ENCODE measurements around the gene TIMM13. TPM values are rescaled to one million over a fixed set of nuclear protein-coding genes. Genes with fewer than 3 reads are reported as not detected.

TIMM13 gene
- 32.5 TPM for total RNA-seq

GRCh38 chr19:2427429-2428320 is at the start of gene TIMM13:
Gene TIMM13, minus strand, starts transcription at chr19:2427586. Its CDS starts 53 bp downstream, at chr19:2427533.

GRCh38 chr19:2475702-2476450 is 48.5 kb upstream of the TIMM13 start, which contains the start of gene GADD45B:
Gene GADD45B, plus strand, starts transcription at chr19:2476127. Its CDS starts 232 bp downstream, at chr19:2476359.

Other genes with a start within 250 kb of the TIMM13 start
- gene PLEKHJ1, start 191.3 kb downstream of the TIMM13 start, total RNA-seq: 56.4 TPM
- 57.7 TPM for gene SF3A2, start 190.8 kb downstream of the TIMM13 start, total RNA-seq
- gene AMH, start 178.3 kb downstream of the TIMM13 start, total RNA-seq: 0.82 TPM
- gene JSRP1, start 171.2 kb downstream of the TIMM13 start, total RNA-seq: 5.2 TPM
- 0.44 TPM for gene PEAK3, start 145.4 kb downstream of the TIMM13 start, total RNA-seq
- gene LINGO3, start 119.4 kb downstream of the TIMM13 start, total RNA-seq: 12.9 TPM
- 112 TPM for gene LSM7, start 99.0 kb downstream of the TIMM13 start, total RNA-seq
- gene SPPL2B, start 98.9 kb downstream of the TIMM13 start, total RNA-seq: 58.5 TPM
- 1.0 TPM for gene TMPRSS9, start 67.3 kb downstream of the TIMM13 start, total RNA-seq
- gene LMNB2, start 29.4 kb upstream of the TIMM13 start, total RNA-seq: 56.0 TPM
- gene GADD45B, start 48.5 kb upstream of the TIMM13 start, total RNA-seq: 32.1 TPM

Measured in camera-type eye (tissue), 1 donor.